HG03565 (cell line): Measurements from ENCODE around the gene MSI2.
"Not testable (repeated sequence)": the region's sequence is repeated elsewhere in the genome, so short reads cannot be mapped to it uniquely, and the experiment has no call there.

Experiments used
- ATAC-seq: cut with Tn5 transposase; IDR thresholded peaks from one replicate; pipeline ENCODE4 v1.9.1; 2021; ENCODE audit warnings: mild to moderate bottlenecking, moderate library complexity; ENCODE audit not compliant: unreplicated experiment

The MSI2 gene

DNA sequence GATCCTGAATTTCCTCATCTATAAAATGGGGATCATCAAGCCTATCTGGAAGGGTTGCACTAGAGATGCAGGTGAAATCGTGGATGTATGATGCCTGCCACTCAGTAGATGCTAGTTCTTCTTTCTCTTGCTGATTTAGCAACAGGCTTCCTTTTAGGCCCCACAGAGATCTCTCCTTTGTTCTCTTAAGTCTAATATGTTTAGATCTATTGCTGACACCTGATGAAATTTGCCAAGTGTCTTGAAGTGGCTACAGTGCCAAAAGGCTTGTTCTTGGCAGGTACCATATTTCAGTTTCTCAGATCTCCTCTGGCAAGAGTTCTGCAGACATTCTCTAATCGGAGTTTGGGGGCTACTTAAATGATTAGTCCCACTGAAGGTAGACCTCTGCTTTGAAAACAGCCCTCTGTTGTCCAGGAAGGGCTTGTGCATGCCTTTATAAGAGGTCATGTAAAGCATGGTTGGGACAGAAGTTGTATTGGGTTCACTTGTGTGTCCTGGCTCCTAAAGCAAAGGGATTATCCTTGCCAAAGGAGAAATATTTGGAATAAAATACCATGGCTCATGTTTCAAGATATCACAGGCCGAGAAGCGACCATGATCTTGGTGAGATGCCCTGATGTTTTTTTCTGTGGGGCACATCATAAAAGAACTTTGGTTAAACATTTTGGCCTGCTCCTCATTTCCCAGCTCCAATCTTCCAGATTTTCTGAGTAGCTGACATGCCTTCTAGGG is 234.0 kb downstream of the MSI2 start:
- ATAC-seq = no peak

DNA sequence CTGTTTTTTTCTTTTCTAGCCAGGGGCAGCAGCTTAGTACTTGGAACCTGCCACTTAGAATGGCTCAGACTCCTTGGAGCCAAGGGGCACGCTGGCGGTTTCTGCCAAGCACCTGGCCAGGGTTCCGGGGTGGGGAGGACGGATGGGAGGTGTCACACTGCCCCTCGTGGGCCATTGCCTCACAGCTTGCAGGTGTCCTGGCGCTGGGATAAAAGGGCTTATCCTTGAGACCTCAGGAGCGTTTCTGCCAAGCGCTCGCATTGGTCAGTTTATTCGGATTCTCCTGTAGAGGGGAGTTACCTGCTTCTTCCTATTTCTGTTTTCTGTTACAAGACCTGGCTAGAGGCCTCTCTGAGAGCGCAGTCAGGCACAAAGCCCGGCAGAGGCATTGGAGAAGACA is 234.6 kb downstream of the MSI2 start:
- ATAC-seq = no peak

DNA sequence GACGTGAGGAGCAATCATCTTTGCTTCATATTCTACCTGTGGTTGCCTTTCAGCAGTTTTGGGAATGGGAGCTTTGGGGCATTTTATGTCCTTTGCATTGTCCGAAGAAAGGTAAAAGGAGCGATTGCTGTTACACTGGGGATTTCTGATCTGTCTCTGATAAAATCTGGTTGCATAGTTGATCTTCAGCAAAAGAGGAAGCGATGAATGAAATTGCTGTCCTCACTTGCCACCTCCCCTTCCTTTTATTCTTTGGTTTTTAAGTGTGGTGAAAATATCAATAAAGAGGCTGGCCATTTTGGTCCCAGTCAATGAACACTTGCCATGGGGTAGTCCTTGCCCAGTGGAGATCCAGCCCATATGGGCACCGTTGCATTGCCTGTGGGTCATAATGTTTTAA is 236.8 kb downstream of the MSI2 start:
- ATAC-seq = no peak

DNA sequence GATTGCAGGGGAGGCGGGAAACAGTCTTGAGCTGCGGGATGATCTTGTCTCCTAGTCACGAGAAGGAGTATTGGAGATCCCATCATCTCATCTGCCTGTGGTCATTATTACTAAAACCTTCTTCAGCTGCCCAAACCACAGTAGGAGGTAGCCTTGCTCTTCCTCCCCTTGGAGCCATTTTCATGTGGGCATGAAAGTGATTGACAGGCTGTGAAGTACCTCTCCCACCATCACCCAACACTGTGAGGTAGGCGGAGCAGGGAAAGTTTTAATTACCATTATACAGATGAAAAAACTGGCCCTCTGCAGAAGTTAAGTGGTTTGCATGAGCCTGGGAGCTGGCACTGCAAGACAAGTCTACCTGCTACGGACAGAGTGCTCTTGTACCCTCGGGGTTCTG is 237.3 kb downstream of the MSI2 start:
- ATAC-seq = no peak

DNA sequence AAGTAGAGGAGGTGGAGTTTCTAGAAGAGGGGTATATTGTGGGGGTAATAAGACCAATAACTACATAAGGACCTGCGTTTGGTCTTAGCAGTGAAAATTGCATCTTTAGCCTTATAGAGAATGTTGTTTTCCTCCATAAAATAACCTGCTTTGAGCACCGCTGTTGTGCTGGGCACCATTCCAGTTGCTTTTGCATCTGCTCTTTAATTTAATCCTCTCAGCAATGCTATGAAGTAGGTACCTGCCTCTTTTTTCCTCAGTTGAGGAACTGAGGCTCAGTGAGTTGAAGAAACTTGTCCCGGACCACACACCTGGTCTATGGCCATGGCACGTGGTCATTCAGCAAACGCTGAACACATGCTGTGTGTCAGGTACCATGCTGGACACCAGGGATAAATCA is 238.1 kb downstream of the MSI2 start:
- ATAC-seq = no peak

DNA sequence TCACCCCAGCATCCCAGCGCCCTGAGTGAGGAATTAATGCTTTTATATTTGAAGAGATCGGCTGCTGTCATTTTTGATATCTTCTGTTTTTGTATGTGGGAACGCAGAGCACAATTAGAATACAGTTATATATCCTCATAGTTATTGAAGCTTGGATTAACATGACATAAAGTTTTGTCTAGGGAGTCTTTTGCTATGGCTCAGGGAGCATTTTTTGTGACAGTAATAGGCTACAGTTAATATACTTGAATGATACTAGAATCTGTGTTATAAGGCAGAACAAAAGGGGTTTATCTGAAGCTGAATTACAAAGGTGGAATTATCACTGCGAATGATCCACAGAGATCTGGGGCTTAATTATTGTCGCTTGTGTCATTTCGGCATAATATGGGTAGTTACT is 239.4 kb downstream of the MSI2 start:
- ATAC-seq = no peak

DNA sequence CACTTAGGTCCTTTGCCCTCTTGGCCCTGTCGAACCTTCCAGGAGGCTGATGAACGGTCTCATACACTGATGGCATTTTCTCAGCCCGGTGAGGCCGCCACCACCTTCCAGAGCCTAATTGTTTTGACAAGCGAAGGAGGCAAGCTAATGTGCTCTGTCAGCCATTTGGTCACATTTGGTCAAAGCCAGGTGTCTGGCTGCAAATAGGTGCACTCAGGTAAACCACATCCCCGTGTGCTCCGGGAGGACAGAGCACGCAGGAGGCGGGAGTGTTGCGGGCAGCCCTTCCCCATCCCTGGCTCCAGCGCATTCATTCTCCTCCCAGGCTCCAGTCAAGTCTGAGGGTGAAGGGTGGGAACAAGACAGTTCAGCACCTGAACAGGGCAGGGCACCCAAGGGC is 240.1 kb downstream of the MSI2 start:
- ATAC-seq = no peak

DNA sequence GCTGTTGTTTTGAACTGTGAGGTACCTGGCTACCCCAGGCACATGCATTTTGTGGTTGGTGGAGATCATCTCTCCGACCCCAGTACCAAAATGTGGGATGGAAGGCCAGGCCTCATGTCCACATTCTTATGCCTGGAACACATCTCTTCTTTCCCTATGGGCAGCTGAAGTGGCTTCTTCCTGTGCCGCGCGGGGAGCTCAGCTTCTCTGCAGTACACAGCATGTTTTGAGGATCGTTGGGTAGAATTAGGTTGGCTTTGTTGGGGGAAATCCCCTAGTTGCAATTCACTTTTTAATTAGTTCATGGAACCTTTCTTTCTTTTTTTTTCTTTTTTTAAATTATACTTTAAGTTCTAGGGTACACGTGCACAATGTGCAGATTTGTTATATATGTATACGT is 242.1 kb downstream of the MSI2 start:
- no peak for ATAC-seq

DNA sequence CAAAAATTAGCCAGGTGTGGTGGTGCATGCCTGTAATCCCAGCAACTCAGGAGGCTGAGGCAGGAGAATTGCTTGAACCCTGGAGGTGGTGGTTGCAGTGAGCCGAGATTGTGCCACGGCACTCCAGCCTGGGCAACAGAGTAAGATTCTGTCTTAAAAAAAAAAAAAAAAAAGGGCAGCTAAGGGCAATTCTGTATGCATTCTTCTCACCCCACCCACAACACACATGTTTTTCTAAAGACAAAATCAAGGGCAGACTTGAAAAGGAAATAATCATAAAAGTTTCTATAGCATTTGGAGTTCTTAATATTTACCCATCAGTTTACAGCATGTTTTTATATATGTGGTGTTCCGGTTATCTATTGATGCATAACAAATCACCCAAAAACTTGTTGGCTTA is 242.9 kb downstream of the MSI2 start:
- ATAC-seq = not testable (repeated sequence)

DNA sequence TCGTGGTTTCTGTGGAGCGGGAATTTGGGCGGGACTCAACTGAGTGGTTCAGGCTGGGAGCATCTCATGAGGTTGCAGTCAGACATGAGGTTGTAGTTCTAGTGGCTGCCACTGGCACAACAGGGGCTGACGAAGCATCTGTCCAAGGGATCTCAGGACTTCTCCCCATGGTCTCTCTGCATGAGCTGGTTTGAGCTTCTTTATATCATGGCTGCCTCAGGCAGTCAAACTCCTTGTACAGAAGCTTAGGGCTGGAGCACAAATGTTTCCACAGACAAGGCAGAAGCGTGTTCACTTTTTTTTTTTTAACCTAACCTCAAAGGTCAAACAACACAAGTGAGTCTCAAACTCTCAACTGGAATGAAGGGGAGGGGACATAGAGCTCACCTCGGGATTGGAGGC is 243.3 kb downstream of the MSI2 start:
- no peak for ATAC-seq

DNA sequence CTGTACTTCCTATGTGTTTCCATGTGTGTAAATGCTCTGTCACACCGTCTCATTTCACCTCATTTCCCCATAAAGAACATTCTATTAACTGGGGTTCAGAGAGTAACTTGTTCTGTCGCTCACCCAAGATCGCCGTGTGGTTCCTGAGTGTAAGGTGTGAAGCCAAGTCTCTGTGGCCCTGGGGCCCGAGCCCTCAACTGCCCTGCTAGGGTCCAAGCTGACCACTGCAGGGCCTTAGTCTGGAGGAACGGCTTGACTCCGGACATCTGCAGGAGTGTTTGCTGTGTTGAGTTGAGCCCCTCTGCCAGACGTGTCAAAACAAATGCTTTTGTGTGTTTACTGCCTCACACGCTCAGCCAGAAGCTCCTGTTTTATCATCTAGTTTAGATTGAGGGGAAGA is 244.7 kb downstream of the MSI2 start:
- no peak for ATAC-seq

DNA sequence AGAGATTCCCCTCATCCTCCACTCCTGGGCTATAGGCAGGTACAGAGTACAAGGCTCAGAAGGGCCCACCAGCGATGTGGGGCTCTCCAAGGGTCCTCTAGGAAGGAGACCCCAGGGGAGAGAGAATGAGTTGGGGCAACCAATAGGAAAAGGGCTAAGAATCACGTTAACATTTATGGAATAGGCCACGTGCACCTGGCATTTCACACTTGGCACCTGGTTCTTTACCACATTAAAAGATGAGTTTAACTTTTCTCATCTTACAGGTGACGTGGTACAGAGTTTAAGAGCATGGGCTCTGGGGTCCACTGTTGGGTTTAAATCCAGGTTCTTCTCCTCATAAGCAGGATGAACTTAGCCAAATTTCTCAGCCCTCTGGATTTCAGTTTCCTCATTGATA is 245.7 kb downstream of the MSI2 start:
- ATAC-seq = no peak

DNA sequence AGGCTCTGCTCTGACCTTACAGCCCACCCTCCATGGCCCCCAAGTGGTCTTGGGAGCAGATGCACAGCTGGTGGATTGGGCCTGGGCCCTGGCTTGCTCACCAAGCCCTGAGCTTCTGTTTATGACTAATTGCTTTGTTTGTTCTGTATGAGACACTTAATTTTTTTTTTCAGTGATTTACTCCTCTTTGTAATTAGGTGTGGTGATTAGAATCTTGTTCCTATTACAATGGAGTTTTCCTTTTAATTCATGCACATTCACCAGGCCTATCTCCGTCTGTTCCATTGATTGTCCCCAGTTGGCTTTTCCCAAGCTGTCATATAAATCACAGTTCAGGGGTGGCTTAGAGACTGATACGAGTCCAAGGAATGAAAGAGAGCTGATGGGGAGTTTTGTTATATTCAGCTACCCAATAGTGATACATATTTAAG is 246.5 kb downstream of the MSI2 start:
- no peak for ATAC-seq

DNA sequence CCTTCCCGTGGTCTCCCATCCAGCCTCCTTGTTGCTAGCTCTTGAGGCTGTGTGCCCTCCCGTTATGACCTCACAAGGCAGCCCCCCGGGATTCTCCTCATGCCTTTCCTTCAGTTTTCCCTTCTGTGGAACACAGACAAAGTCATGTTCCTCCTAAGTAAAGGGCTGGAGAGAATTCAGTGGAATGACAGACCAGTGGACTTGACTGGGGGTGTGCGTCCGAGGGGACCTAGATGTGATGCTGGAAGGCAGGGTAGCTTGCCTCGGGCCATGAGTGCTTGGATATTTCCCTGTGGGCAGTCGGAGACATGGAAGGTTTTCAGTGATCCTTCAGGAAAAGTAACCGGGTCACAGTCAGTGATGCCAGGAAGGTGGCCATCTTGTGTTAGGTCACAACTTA is 247.9 kb downstream of the MSI2 start:
- no peak for ATAC-seq

DNA sequence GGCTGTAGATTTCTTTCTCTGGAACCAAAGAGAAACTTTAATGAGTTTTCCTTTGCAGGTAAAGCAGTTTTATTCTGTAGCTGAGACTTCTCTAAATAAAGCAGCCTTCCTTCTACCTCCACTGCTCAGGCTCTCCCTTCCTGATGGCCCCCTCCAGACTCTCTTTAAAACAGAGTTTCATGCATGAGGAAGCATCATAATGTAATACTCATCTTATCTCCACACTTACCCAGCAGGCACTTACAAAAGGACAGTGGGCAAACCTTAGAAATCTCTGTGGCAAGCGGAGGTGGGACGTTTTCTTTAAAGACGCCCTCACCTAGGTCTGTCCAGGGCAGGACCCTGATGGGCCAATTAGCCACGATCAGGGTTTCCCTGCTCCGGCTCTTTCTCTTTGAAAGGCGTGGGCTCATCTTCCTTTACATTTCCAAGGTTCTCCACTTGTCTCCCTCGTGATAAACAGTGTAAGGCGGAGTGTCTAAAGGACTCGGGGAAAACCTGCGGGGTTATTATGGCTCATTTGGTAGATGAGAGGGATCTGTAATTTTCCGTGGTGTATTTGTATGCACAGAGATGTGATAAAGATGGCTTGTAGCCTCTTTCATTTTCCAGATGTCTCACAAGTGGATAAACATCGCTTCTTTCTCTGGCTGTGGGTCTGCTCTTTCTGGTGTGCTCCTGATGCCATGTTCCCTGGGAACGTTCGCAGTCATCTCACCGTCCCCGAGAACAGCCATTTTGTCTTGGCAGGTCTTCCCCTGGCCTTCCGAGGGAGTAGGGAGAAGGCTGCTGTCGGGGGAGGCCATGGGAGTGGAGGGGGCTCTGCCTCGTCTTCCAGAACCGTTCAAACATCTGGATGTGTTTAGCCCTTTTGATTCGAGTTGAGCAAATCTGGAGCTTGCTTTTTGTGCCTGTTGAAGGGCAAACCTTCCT is 249.8 kb downstream of the MSI2 start:
- no peak for ATAC-seq

DNA sequence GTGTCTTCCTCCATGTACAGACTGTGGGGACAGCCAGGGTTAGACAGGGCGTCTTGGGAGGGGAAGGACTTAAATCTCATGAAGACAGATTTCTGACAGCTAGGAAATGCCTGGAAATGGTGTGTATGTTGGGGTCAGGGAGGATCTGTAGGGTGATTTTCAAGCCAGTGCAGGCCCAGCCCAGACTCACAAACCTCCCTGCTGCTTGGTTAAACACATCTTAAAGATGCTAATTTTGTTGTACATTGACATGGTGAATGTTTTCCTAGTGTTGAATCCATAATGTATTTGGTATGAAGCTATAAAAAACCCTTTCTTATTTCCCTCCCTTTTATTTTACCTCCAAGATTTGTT is 250.4 kb downstream of the MSI2 start:
- no peak for ATAC-seq

DNA sequence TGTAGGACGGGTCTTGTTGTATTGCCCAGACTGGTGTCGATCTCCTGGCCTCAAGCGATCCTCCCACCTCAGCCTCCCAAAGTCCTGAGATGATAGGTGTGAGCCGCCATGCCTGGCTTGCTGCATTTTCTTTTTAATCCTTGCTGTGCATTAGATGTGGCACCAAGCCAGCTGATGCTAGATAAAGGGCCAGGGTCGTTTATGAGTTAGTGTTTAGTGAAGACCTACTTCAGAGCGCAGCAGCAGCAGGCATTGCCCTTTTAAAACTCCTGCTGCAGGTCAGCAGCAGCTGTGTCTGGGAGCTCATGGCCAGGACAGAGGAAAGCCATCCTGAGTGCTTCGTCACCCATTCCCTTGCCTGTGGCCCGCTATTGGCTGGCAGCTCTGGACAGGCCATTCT is 251.5 kb downstream of the MSI2 start:
- ATAC-seq = no peak

DNA sequence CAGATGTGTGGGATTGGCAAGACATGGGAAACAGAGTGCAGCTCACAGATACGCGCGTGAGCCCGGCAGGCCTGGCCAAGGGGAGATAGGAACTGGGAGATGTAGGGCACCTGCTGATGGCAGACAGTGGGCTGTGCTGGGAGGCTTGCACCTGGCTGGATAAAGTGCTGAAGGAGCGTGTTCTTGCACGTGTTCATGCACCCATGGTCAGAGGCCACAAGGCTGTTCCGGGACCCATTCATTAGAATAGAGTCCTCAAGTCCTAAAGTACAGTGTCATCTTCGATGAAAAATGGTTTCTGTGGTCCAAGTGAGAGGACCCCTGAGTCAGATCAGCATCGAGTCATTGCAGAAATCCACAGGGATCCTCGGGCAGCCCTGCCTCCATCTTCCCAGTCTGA is 252.3 kb downstream of the MSI2 start:
- ATAC-seq = no peak

DNA sequence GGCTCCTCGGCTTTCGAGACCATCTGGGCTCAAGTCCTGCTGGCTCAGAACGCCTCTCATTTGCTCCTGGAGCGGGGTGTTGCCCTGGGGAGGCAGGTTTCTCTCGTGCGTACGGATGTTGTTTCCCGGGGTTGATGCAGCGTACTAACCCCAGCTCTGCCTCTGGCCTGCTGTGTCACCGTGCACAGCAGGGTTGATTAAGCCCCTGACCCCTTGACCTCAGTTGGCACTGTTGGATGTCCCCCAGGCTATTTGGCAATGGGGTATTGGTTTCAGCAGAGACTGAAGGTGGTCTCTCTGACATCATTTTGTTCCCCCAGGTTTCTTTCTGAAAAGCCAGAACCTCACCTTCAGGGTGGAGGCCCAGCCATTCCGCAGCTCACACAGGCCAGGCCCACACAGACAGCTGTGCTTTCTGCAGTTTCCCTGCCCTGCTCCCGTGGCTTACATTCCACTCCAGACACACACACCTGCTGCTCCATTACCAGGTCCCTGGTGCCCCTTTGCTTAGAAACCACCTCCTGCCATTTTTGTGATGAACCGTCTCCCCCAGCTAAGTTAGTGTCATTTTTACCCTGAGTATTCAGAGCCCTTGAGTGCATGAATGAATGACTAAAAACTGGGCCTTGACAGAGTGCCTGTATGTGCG is 255.3 kb downstream of the MSI2 start:
- ATAC-seq = no peak

DNA sequence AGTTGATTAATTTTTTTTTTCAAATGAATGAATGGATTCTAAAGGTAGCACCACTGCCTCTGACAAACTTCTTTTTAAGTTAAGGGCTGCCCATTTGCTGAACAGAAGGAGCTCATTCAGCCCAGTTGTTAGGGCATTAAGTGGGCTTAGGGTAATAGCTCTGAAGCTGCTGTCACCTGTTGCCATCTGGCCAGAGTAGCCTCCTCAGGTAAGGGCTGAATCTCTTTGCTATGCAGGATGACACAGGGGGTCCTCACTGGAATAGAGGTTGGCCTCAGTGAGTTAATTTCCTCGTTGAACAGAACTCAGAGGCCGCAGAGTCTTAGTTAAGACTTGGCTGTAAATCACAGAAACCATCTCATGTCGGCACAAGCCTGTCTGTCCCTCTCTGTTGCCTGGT is 255.9 kb downstream of the MSI2 start:
- no peak for ATAC-seq

DNA sequence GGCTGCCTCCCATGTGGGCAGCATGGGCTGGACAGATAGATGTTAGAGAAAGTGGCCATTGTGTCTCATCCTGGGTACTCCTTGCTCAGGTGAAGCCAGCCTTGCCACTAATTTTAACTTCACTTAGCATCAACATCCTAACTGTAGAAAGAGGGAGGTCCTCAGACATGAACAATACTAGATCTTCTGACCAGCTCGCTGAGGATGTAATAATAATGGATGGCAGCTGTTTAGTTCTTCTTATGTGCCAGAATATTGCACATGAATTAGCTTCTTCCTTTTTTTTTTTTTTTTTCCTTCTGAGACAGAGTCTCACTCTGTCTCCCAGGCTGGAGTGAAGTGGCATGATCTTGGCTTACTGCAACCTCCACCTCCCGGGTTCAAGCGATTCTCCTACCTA is 256.4 kb downstream of the MSI2 start:
- no peak for ATAC-seq

DNA sequence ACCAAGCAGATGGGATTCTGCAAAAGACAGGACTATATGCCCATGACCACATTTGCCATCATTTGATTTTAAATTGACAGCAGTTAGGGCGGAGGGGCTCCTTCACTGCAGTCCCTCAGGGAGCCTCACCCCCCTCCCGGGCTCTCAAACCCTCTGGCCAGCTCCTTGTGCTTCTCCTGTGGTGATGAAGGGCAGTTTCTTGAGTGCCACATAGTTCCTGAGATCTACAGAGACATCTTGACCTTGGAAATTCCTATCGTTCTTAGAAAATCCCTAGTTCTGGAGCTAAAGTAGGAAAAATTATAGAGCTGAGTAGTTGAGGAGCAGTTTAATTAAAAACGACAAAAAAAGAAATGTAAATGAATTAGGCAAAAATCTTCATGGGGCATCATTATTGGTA is 257.2 kb downstream of the MSI2 start:
- ATAC-seq = no peak
